Measurements from ENCODE around the gene GH1. TPM values are rescaled to one million over a fixed set of nuclear protein-coding genes. Genes with fewer than 3 reads are reported as not detected.

The GH1 gene
- total and polyA plus RNA-seq, 10 donors = 0.29 to 1.5 (median 0.72) TPM; not detected in 2

- Histone ChIP-seq H3K4me1 (peaks cover 10 to 77% (median 31%) of the 10 kb centered on the region in 6 donors), H3K27me3 (replicated peaks in 1 of 7) (no peaks in the 10 kb centered on the region), H3K27ac (no peak overlapping the region), H3K4me3 (no peak overlapping the region), H3K36me3 (no peaks in the 10 kb centered on the region), H3K9me3 (no peaks in the 10 kb centered on the region)
- TF ChIP-seq POLR2AphosphoS5 (IDR thresholded peaks at IDR 0.05) (no peak), CTCF (IDR thresholded peaks at IDR 0.05 in 8 of 11, conservative IDR thresholded peaks at IDR 0.05 in 3 of 11) (no peak), POLR2A (IDR thresholded peaks at IDR 0.05) (no peak)
- intact Hi-C loops (cut with DNase I; ENCODE audit: low total_unique reads) = no loop called here
- WGBS, 5 donors = 65 to 81% (median 72%) methylated on average over 10 to 18 of the region's 18 CpGs
- peak; percentile 77 for DNase-seq
These were observed 29.2 kb upstream of the GH1 start for GRCh38 chr17:63947711-63948330.

DNA sequence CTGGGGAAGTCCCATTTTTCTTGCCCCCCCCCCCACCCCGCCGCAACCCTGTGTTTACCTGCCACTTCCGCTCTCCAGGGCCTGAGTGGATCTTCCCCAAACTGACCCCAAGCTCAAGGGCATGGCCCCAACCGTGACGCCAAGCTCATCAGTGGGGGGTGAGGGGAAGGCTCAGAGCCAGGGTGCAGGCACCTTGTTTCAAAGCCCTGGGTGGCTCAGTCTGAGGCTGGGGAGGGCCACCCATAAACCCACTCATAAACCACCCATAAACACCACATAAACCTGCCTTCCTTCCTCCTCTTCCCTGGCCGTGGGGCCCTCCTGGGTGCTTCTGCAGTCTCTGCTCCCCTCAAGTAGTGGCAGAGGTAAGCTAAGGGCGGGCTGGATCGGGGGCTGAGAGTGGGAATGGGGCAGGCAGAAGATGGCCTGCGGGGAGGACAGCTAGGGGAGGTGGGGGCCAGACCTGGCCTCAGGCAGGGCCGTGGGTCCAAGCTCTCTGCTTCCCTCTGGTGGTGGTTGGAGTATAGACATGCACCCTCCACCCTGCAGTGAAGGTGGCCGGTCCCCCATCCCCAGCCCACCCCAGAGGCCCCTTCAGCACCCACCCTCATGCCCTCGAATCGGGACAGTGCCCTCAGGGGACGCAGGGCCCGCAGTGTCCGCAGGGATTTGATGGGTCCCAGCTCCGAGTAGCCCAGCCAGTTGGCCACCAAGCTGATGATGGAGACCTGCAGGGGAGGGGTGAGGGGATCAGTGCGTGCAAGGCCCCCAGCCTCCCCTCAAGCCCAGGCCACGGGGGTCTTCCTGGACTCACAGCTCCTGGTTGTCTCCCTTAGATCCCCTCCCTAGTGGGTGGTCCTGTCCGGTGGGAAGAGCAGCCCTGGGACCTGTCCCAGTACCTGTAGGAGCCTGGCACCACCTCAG, 28.1 kb upstream of the GH1 start:
- peak; percentile 92 for DNase-seq
- 22 to 37% (median 29%) methylated on average over 14 to 20 of the region's 20 CpGs for WGBS, 5 donors
- H3K4me1 ChIP-seq = peaks cover 10 to 68% (median 30%) of the 10 kb centered on the region in 6 donors
- no peaks in the 10 kb centered on the region for H3K27me3 ChIP-seq (replicated peaks in 1 of 7)
- peak overlapping the region in 5 of 8 donors; percentile 19 to 52 (median 26) for H3K4me3 ChIP-seq
- TF ChIP-seq CTCF (IDR thresholded peaks at IDR 0.05 in 8 of 11, conservative IDR thresholded peaks at IDR 0.05 in 3 of 11) (peak; percentile 53 to 94 (median 86)), POLR2A (IDR thresholded peaks at IDR 0.05) (no peak), POLR2AphosphoS5 (IDR thresholded peaks at IDR 0.05) (peak in 2 of 3 donors; percentile 49 to 59)
- peak overlapping the region in 7 of 8 donors; percentile 55 to 84 (median 76) for H3K27ac ChIP-seq
- no peaks in the 10 kb centered on the region for H3K36me3 ChIP-seq
- H3K9me3 ChIP-seq = no peaks in the 10 kb centered on the region
- intact Hi-C loops (cut with DNase I; ENCODE audit: low total_unique reads) = no loop called here

DNA sequence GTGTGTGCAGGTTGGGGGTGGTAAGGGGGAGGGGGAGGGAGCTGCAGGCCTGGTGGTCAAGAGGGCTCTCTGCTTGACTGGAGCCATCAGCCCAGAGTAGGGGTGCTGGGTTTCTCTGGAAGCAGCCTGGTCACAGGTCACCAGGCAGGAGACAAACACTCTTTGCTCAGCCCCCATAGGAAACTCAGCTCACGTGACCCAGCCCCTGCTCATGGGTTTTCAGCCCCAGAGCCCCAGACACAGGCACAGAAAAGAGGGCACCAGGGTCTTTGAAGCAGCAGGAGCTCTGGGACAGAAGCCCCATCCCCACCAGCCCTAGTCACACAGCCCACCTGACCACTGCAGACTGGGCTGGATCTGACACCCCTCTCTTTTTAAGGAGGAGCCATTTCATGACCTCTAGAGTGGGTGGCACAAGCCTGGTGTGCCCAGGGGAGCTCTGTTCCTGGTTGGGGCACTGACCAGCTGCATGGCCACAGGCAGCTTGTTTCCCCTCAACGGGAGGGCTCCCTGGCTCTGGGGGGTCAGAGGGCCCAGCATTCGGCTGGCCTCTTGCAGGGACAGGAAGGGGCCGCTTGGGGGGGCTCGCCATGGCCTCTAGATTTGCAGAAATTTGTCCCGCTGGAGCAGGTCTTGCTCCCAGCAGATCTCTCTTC, 27.3 kb upstream of the GH1 start:
- Histone ChIP-seq H3K4me1 (peaks cover 10 to 60% (median 30%) of the 10 kb centered on the region in 6 donors), H3K9me3 (no peaks in the 10 kb centered on the region), H3K27me3 (replicated peaks in 1 of 7) (no peaks in the 10 kb centered on the region), H3K4me3 (peak overlapping the region in 4 of 8 donors; percentile 22 to 52 (median 29)), H3K27ac (peak overlapping the region in 6 of 8 donors; percentile 61 to 84 (median 77)), H3K36me3 (no peaks in the 10 kb centered on the region)
- TF ChIP-seq POLR2A (IDR thresholded peaks at IDR 0.05) (no peak), POLR2AphosphoS5 (IDR thresholded peaks at IDR 0.05) (no peak), CTCF (IDR thresholded peaks at IDR 0.05 in 8 of 11, conservative IDR thresholded peaks at IDR 0.05 in 3 of 11) (no peak)
- WGBS, 5 donors = 0 to 28% (median 21%) methylated on average over 1 to 6 of the region's 6 CpGs
- peak; percentile 90 for DNase-seq
- intact Hi-C loops (cut with DNase I; ENCODE audit: low total_unique reads) = no loop called here

All from spleen (tissue), 11 donors.